BE2C (cell line): ENCODE results near the gene KMO.

Experiments used
- DNase-seq: peaks from one replicate; pipeline ENCODE4 v3.0.0-alpha.2; 2020
- H3K27me3 ChIP-seq: fragments of 250-450 bp; sonication (Bioruptor Pico); 2 replicates; pipeline ENCODE4 v1.5.1; 2020; ENCODE audit warnings: mild to moderate bottlenecking
- H3K36me3 ChIP-seq: fragments of 250-450 bp; sonication (Bioruptor Pico); 2 replicates; pipeline ENCODE4 v1.5.1; 2020; ENCODE audit warnings: mild to moderate bottlenecking
- H3K4me1 ChIP-seq: fragments of 250-450 bp; sonication (Bioruptor Pico); 2 replicates; pipeline ENCODE4 v1.5.1; 2020
- H3K4me3 ChIP-seq: 2 replicates; pipeline ENCODE4 v1.5.1; 2011; ENCODE audit warnings: low read depth, low read length
- H3K9me3 ChIP-seq: fragments of 250-450 bp; sonication (Bioruptor Pico); 2 replicates; pipeline ENCODE4 v1.5.1; 2020
- TF ChIP-seq, protein P1 (sequence below): IDR thresholded peaks from 2 replicates; pipeline ENCODE4 v1.5.1; 2012; ENCODE audit warnings: mild to moderate bottlenecking, low read depth, low read length

Gene KMO

DNA sequence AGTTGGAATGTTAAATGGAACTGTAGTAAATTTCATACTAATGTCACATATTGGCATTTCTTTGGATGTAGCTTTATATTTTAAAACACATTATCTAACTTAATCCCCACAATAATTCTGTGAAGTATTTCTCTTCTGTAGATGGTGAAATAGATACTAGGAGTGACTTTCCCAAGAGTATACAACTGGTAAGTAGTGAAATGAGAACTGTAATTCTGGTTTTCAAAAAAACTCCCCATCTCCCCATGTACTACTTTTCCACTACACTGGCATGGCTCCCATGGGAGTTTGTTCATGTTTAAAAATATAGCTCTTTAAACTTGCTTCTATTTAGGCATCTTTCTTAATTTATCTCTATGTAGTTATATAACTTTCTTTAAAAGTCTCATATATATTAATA lies 97.8 kb downstream of the KMO start:
- no peak overlapping the region for H3K4me3 ChIP-seq
- H3K4me1 ChIP-seq, result no peaks in the 10 kb centered on the region
- no peaks in the 10 kb centered on the region for H3K9me3 ChIP-seq
- no peaks in the 10 kb centered on the region for H3K27me3 ChIP-seq
- no peak for DNase-seq
- H3K36me3 ChIP-seq, result peaks cover 8% of the 10 kb centered on the region
- TF ChIP-seq, protein P1, sequence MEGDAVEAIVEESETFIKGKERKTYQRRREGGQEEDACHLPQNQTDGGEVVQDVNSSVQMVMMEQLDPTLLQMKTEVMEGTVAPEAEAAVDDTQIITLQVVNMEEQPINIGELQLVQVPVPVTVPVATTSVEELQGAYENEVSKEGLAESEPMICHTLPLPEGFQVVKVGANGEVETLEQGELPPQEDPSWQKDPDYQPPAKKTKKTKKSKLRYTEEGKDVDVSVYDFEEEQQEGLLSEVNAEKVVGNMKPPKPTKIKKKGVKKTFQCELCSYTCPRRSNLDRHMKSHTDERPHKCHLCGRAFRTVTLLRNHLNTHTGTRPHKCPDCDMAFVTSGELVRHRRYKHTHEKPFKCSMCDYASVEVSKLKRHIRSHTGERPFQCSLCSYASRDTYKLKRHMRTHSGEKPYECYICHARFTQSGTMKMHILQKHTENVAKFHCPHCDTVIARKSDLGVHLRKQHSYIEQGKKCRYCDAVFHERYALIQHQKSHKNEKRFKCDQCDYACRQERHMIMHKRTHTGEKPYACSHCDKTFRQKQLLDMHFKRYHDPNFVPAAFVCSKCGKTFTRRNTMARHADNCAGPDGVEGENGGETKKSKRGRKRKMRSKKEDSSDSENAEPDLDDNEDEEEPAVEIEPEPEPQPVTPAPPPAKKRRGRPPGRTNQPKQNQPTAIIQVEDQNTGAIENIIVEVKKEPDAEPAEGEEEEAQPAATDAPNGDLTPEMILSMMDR, result no peak

DNA sequence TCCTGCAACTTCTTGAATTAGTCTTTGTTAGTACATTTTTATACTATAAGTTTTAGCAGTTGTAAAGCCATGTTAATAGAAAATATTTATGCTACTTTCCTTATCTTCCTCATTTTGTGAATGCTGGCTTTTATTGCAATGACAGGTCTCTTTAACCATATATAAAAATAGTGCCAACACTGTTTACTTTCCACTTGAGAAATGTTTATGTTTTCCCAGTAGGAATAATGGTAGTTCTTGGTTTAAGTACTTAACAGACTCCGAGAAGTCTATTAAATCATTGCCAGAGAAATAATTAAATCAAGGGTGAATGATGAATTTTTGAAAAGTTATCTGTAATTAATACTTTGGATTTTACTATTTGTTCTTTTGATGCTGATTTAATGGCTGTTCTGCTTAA lies 98.3 kb downstream of the KMO start:
- no peak for DNase-seq
- no peaks in the 10 kb centered on the region for H3K9me3 ChIP-seq
- no peak overlapping the region for H3K4me3 ChIP-seq
- no peaks in the 10 kb centered on the region for H3K27me3 ChIP-seq
- H3K36me3 ChIP-seq, result peaks cover 13% of the 10 kb centered on the region
- no peaks in the 10 kb centered on the region for H3K4me1 ChIP-seq
- TF ChIP-seq, protein P1, result no peak

DNA sequence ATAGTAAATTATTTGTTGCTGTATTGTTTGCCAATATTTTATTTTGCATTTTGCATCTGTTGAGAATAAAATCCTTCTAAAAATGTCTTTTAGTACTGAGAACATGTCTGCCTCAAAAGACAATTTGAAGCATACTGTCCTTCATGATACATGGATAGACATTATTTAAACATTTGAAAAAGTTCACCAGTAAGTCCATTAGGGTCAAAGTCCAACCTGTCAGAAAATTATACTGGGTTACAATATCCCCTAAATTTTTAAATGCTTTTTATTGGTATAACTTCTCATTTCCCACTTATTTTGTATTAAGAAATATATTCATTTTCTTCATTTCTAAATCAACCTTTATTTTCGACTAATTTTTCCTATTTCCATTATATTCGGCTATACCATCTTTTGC lies 98.7 kb downstream of the KMO start:
- Histone ChIP-seq H3K36me3 (peaks cover 13% of the 10 kb centered on the region), H3K9me3 (no peaks in the 10 kb centered on the region), H3K4me3 (no peak overlapping the region), H3K4me1 (no peaks in the 10 kb centered on the region), H3K27me3 (no peaks in the 10 kb centered on the region)
- no peak for DNase-seq
- TF ChIP-seq, protein P1, result no peak

DNA sequence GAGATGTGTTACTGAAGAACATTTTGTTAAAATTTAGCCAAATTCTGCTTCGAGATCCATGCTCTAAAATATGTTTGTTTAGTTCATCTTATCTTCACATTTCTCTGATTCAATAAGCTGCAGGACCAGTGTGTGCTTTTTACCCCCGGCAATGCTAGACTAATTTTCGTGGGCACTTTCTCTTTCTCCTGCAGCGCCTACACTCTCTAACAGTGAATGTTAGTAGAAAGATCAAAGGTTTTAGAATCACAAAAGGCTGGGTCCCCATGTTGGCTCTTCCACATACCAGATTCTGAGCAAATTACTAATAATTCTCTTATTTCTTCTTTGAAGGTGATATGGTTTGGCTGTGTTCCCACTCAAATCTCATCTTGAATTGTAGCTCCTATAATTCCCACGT lies 99.5 kb downstream of the KMO start:
- Histone ChIP-seq H3K36me3 (peaks cover 13% of the 10 kb centered on the region), H3K4me1 (no peaks in the 10 kb centered on the region), H3K4me3 (no peak overlapping the region), H3K9me3 (no peaks in the 10 kb centered on the region), H3K27me3 (no peaks in the 10 kb centered on the region)
- DNase-seq, result no peak
- TF ChIP-seq, protein P1, result no peak

DNA sequence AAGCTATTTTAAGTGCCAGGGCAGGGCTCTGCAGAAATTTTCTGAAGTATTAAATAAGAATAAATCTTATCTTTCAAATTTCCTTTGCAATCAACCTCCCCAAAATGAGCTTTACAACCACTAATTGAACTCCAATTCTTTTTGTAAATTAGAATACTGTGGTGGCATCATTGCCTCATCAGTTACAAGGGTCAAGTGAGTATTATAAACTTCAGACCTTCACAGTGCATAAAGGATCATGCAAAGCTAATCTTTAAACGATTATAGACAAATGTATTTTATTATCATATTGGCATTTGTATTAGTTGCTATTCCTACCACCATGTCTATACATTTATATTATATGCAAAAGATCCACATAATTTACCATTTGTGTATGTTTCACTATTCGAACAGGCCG lies 100.8 kb downstream of the KMO start:
- Histone ChIP-seq H3K9me3 (no peaks in the 10 kb centered on the region), H3K27me3 (no peaks in the 10 kb centered on the region), H3K4me3 (no peak overlapping the region), H3K4me1 (no peaks in the 10 kb centered on the region), H3K36me3 (peaks cover 11% of the 10 kb centered on the region)
- no peak for DNase-seq
- TF ChIP-seq, protein P1, result no peak

DNA sequence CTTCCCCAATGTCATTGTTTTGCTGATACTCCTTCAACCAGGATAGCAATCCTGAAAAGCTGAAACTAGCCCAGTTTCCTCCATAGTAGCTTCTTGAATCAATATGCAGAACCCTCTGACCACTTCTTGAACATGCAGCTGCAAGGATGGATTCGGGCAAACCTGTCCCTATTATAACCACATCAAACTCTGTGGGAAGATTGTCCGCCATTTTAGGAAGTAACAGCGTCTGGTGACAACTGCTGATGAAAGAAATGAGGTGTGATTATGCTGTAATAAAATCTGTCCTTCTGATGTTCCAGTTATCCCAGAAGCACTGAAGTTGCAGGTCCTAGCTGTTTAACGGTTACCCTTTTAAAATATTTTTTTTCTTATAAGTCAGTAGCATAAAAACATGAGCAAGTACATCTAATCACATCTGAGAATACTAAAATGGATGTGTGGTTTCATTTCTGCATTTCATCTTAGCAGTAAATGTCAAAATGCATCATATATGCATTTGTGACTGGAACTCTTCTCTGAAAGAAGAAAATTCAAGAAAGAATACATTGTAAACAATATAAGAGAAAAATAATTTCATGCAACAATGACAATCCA lies 103.5 kb downstream of the KMO start:
- TF ChIP-seq, protein P1, result no peak
- DNase-seq, result no peak
- peaks cover 11% of the 10 kb centered on the region for H3K36me3 ChIP-seq
- no peak overlapping the region for H3K4me3 ChIP-seq
- H3K27me3 ChIP-seq, result no peaks in the 10 kb centered on the region
- no peaks in the 10 kb centered on the region for H3K4me1 ChIP-seq
- H3K9me3 ChIP-seq, result no peaks in the 10 kb centered on the region
